Dermis microvascular lymphatic vessel endothelial cell (primary cell): Measurements from ENCODE around the gene DFFA. TPM values are rescaled to one million over a fixed set of nuclear protein-coding genes. Genes with fewer than 3 reads are reported as not detected.
A peak's percentile ranks its signal among the peaks of the same experiment; 100 is the strongest.

Source experiments
- DNase-seq, 2 donors: peaks; one replicate each; pipeline versions ENCODE4 v3.0.0 to v3.0.0-alpha.2; 2010; ENCODE audit warnings: low read depth in 2 of 2
- total RNA-seq: library from RNA; depleted of rRNA; stranded (reverse); fragments of >200 nt; gene quantifications from 2 replicates; pipeline ENCODE4 v1.2.1, GENCODE V29; 2014

The DFFA gene
- total RNA-seq = 38.3 and 43.5 TPM in 2 replicates

GRCh38 chr1:10472220-10473144, at the start of gene DFFA:
DFFA (minus strand) TSS chr1:10472529; CDS start chr1:10472458, 71 bp downstream.
- peak; percentile 92 to 96 for DNase-seq

GRCh38 chr1:10521537-10522157, 49.3 kb upstream of the DFFA start:
- DNase-seq = no peak

- DNase-seq = no peak
Measured at GRCh38 chr1:10520952-10521351, 48.6 kb upstream of the DFFA start.

- no peak for DNase-seq
Measured at GRCh38 chr1:10520497-10520896, 48.2 kb upstream of the DFFA start.

- no peak for DNase-seq
Measured at GRCh38 chr1:10519016-10519417, 46.7 kb upstream of the DFFA start.

GRCh38 chr1:10517677-10517982, 45.3 kb upstream of the DFFA start:
- DNase-seq = no peak

GRCh38 chr1:10516925-10517676, 44.8 kb upstream of the DFFA start:
- no peak for DNase-seq

- no peak for DNase-seq
Measured at GRCh38 chr1:10515976-10516750, 43.8 kb upstream of the DFFA start.

GRCh38 chr1:10515301-10515975, 43.1 kb upstream of the DFFA start:
- no peak for DNase-seq

- DNase-seq = peak in 1 of 2 donors; percentile 48
Measured at GRCh38 chr1:10514490-10515235, 42.3 kb upstream of the DFFA start.

GRCh38 chr1:10513199-10513598, 40.9 kb upstream of the DFFA start:
- no peak for DNase-seq

- DNase-seq = no peak
Measured at GRCh38 chr1:10511494-10511885, 39.2 kb upstream of the DFFA start.

GRCh38 chr1:10510520-10511493, 38.5 kb upstream of the DFFA start:
- peak; percentile 68 to 88 for DNase-seq

- DNase-seq = no peak
Measured at GRCh38 chr1:10509809-10510509, 37.6 kb upstream of the DFFA start.

GRCh38 chr1:10508511-10508951, 36.2 kb upstream of the DFFA start:
- no peak for DNase-seq

GRCh38 chr1:10507111-10507879, 35.0 kb upstream of the DFFA start:
- DNase-seq = peak; percentile 63 to 77

- DNase-seq = no peak
Measured at GRCh38 chr1:10506677-10507047, 34.3 kb upstream of the DFFA start.
